HFF-Myc (cell line): Measurements from ENCODE around the gene TPGS1.

Source experiments
- DNase-seq: peaks from one replicate; pipeline ENCODE4 v3.0.0-alpha.2; 2011; ENCODE audit warnings: low read depth; ENCODE audit errors: extremely low read depth
- H3K4me3 ChIP-seq: replicated peaks from 2 replicates; pipeline ENCODE4 v1.5.1; 2011; ENCODE audit warnings: low read depth, mild to moderate bottlenecking, control low read depth, low read length
- CTCF ChIP-seq: IDR thresholded peaks from 2 replicates; pipeline ENCODE4 v1.5.1; 2012; ENCODE audit warnings: mild to moderate bottlenecking, low read depth, low read length, control low read depth; ENCODE audit errors: missing control alignments

TPGS1 gene

GRCh38 chr19:532561-533363 lies 25.5 kb downstream of the TPGS1 start:
- DNase-seq: no peak
- TF ChIP-seq CTCF: peak; percentile 57
- H3K4me3 ChIP-seq: peak overlapping the region; percentile 72

GRCh38 chr19:533364-534058 lies 26.2 kb downstream of the TPGS1 start:
- DNase-seq: no peak
- no peak for TF ChIP-seq CTCF
- peak overlapping the region; percentile 72 for H3K4me3 ChIP-seq

GRCh38 chr19:534088-534487 lies 26.8 kb downstream of the TPGS1 start:
- no peak for TF ChIP-seq CTCF
- no peak for DNase-seq
- peak overlapping the region; percentile 72 for H3K4me3 ChIP-seq

- no peak overlapping the region for H3K4me3 ChIP-seq
- no peak for DNase-seq
Observed at GRCh38 chr19:535017-535835, 27.9 kb downstream of the TPGS1 start.

GRCh38 chr19:536031-536880 lies 29.0 kb downstream of the TPGS1 start:
- H3K4me3 ChIP-seq: no peak overlapping the region
- no peak for TF ChIP-seq CTCF
- DNase-seq: no peak

More at GRCh38 chr19:535017-535835, 27.9 kb downstream of the TPGS1 start:
- TF ChIP-seq CTCF: no peak

- DNase-seq: no peak
- H3K4me3 ChIP-seq: no peak overlapping the region
- no peak for TF ChIP-seq CTCF
Observed at GRCh38 chr19:536881-537404, 29.6 kb downstream of the TPGS1 start.
